ENCODE data around the gene SEMA3E.

The SEMA3E gene

DNA sequence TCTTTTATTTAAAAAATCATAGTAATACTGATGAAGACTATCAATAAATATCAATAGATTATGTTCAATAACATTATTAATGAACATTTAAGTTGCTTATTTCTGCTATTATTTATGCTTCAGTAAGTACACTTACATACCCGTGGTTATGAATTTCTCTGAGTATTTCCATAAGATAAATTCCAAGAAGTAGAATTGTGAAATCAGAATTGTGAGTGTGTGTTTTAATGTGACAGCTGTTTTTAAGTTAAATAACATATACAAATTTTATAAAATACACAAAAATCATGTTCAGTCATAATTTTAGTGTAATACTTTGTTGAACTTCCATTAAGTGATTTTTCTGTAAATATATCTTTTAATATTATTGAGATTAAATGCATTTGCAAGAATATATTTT, 37.5 kb upstream of the SEMA3E start:
- TF ChIP-seq, protein P1, sequence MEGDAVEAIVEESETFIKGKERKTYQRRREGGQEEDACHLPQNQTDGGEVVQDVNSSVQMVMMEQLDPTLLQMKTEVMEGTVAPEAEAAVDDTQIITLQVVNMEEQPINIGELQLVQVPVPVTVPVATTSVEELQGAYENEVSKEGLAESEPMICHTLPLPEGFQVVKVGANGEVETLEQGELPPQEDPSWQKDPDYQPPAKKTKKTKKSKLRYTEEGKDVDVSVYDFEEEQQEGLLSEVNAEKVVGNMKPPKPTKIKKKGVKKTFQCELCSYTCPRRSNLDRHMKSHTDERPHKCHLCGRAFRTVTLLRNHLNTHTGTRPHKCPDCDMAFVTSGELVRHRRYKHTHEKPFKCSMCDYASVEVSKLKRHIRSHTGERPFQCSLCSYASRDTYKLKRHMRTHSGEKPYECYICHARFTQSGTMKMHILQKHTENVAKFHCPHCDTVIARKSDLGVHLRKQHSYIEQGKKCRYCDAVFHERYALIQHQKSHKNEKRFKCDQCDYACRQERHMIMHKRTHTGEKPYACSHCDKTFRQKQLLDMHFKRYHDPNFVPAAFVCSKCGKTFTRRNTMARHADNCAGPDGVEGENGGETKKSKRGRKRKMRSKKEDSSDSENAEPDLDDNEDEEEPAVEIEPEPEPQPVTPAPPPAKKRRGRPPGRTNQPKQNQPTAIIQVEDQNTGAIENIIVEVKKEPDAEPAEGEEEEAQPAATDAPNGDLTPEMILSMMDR (IDR thresholded peaks at IDR 0.05): no peak

DNA sequence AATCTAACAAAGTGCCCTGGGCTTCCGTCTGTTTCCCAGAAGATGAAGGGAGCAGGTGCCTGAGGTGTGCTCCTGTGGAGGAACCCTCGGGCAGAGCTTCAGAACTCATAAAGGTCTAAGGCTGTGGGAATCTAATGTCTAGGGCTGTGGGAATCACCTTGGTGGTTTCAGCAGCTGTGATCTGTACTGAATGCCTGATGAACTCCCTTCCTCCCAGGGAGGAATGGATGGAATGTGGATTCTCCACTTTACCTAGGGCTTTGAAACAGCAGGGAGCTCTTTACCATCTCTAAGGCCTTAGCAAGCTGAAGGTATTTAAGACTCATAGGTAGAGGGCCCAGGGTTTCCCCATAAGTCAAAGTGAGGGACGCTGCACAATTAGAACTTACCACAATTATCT, 36.0 kb upstream of the SEMA3E start:
- TF ChIP-seq, protein P1 (IDR thresholded peaks at IDR 0.05): no peak

DNA sequence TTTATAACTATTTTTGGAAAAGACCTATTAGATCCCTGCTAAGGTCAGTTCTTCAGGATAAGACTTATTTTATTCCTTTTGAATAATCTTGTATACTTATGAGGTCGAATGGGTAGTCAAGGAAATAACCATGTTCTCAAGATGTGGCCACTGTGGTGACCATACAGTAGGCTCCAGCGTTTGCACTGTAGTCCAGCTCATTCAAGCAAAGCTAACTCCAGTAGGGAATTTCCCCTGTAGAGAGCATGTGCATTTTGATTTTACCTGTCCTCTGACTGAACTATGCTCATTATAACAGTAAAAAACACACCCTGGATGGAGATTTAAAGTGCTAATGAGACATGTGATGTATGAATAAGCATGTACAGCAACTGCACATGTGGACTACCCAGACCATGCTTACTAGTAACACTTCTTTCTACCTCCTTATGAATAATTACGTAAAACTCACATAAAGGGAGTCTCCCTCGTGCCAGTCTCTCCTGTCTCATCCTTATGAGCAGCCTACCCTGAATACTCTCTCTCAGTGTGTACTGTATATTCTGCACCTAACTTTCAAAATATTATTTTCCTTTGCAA, 32.4 kb upstream of the SEMA3E start:
- TF ChIP-seq, protein P1 (IDR thresholded peaks at IDR 0.05): no peak

DNA sequence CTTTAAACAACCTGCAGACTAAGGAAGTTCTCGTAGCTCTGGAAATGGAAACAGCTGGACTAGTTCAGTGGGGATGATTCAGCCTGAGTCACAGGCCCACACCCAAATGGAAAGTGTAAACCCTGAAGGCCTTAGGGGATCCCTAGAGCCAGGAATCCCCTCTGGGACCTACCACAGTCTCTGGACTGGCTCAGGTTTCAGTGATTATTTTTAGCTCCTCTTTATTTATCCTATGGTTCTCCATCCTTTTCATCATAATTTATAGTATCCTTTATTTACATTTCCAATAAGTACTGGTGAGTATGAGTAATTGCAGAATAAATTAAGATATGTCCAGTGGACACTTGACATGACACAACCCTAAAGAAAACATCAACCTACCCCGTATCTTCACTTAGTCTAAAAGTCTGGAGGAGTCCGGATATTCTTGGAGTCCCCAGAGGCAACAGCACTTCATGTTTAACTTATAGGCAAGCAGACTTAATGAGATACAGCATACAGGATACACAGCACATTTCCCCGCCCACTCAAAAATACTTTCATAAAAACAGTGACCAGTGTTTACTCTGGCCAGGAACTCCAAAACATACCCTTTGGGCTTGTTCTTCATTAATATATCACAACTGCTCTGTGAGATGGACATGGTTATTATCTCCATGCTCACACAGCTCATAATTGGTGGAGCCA, 28.4 kb upstream of the SEMA3E start:
- TF ChIP-seq, protein P1 (IDR thresholded peaks at IDR 0.05): no peak

DNA sequence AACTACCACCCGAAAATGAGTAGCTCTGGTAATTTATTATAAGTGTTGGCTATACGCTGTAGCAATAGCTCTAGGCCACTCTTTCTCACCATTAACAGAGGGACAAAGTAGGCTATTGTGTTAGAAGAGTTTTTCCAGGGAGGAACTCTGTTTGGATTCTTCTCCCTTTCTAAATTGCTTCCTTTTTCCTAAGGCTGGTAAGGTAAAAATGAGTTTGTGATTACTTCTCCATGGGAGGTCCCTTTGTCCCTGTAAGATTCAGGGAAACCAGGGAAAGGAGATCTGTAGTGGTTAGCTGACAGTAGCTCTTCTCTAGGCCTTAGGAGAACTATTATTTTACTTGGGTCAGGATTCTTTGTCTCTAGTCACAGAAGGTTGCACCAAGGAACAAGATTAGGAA, 23.2 kb upstream of the SEMA3E start:
- TF ChIP-seq, protein P1 (IDR thresholded peaks at IDR 0.05): no peak

DNA sequence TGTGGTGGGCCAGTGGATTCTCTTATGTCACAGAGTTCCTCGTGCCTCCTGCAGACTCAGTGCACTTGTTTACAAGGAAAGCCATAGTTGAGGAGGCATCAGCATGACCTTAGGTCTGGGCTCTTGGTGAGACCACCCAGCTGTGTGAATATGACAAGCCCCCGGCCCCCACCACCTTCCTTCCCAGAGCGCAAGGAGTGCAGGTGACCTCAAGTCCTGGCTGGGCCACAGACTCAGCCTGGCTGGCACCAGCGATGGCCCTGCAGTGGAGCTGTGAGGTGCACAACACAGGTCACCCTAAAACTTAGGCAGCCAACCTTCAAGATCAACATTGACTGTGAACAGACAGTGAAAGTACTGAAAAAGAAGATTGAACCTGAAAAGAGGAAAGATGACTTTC, 14.2 kb upstream of the SEMA3E start:
- TF ChIP-seq, protein P1 (IDR thresholded peaks at IDR 0.05): no peak

DNA sequence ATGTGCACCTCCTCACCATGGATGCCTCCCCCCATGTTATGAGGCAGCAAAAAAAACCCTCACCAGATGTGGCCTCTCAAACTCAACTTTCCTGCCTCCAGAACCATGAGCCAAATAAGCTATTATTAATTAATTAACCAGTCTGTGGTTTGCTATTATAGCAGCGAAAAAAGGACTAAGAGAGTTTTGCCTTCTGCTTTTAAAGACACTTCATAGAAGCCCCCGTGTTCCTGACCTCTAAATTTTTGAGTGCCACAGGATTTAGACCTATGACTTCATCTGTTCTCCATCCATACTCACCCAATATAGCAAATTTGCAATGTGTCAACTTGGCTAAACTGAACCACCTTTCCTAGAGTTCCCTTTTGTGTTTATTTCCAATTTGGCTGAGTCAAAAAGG, 9.2 kb upstream of the SEMA3E start:
- TF ChIP-seq, protein P1 (IDR thresholded peaks at IDR 0.05): no peak
